Testis (tissue), 3 donors: ENCODE results near the gene LRRC2. TPM values are rescaled to one million over a fixed set of nuclear protein-coding genes. Genes with fewer than 3 reads are reported as not detected.
A peak's percentile ranks its signal among the peaks of the same experiment; 100 is the strongest.
"Not testable (repeated sequence)": the region's sequence is repeated elsewhere in the genome, so short reads cannot be mapped to it uniquely, and the experiment has no call there.

Experiments used
- DNase-seq: peaks from one replicate; pipeline ENCODE4 v3.0.0-alpha.2; 2019
- H3K27ac ChIP-seq, 2 donors: fragments of 200-600 bp; sonication (generic); one replicate each; pipeline ENCODE4 v1.5.1; 2019
- H3K27me3 ChIP-seq: fragments of 200-600 bp; sonication (generic); one replicate; pipeline ENCODE4 v1.5.1; 2019
- H3K36me3 ChIP-seq: fragments of 200-600 bp; sonication (generic); one replicate; pipeline ENCODE4 v1.5.1; 2017; ENCODE audit warnings: low read depth; ENCODE audit errors: missing control alignments
- H3K4me1 ChIP-seq: fragments of 200-600 bp; sonication (generic); one replicate; pipeline ENCODE4 v1.5.1; 2019
- H3K4me3 ChIP-seq, 2 donors: fragments of 200-600 bp; sonication (generic); one replicate each; pipeline ENCODE4 v1.5.1; 2017 to 2019
- H3K9me3 ChIP-seq: fragments of 200-600 bp; sonication (generic); one replicate; pipeline ENCODE4 v1.5.1; 2017
- CTCF ChIP-seq, 3 experiments: fragments of 450-650 bp in 2 of 3; fragments of 200-600 bp in 1 of 3; sonication (generic) in 1 of 3; IDR thresholded peaks; one replicate each; pipeline ENCODE4 v1.5.1; 2016 to 2019; ENCODE audit warnings: antibody characterized with exemption in 3 of 3, mild to moderate bottlenecking in 2 of 3, moderate library complexity in 1 of 3
- POLR2A ChIP-seq: fragments of 450-650 bp; IDR thresholded peaks from one replicate; pipeline ENCODE4 v1.6.1; 2017; ENCODE audit warnings: antibody characterized with exemption, mild to moderate bottlenecking, moderate library complexity
- WGBS, 2 donors: methylation state at CpG; one replicate each; pipeline ENCODE4 v1.1.5; 2018; 5-methylcytosine and 5-hydroxymethylcytosine counted together
- intact Hi-C: fragments of 100-400 bp; cut with DNase I; formaldehyde crosslinking; loops from one replicate; pipeline ENCODE4 v1.15.1; 2023; ENCODE audit warnings: low total_unique reads
- polyA plus RNA-seq: library from polyadenylated mRNA; stranded (reverse); fragments of 350-450 nt; fragmentation: Illumina TruSeq; extraction: RNeasy Lipid Tissue Mini Kit (QIAGEN cat#74804); gene quantifications from one replicate; pipeline ENCODE4 v1.2.3, GENCODE V29; 2014; ENCODE audit warnings: low read depth, low replicate concordance; ENCODE audit not compliant: insufficient read depth
- total RNA-seq, 2 donors: library from RNA; depleted of rRNA; stranded (reverse); fragments of >200 nt; gene quantifications; one replicate each; pipeline ENCODE4 v1.2.3, GENCODE V29; 2016

Gene LRRC2
- total and polyA plus RNA-seq, 3 donors from 2014 or later, result 0.71 to 2.2 (median 0.99) TPM

GRCh38 chr3:46539443-46540005 is 26.6 kb downstream of the LRRC2 start:
- no peaks in the 10 kb centered on the region for H3K27me3 ChIP-seq
- WGBS, 2 donors, result 93% methylated on average over 9 of the region's 9 CpGs
- TF ChIP-seq CTCF (IDR thresholded peaks at IDR 0.05), result no peak
- TF ChIP-seq POLR2A, result no peak
- DNase-seq, result no peak
- no peak overlapping the region for H3K27ac ChIP-seq
- no peaks in the 10 kb centered on the region for H3K9me3 ChIP-seq
- no peak overlapping the region for H3K4me3 ChIP-seq
- no peaks in the 10 kb centered on the region for H3K4me1 ChIP-seq
- intact Hi-C loops, result no loop called here
- H3K36me3 ChIP-seq, result no peaks in the 10 kb centered on the region

- intact Hi-C loops, result no loop called here
- DNase-seq, result peak; percentile 26
- H3K36me3 ChIP-seq, result no peaks in the 10 kb centered on the region
- no peak overlapping the region for H3K4me3 ChIP-seq
- H3K9me3 ChIP-seq, result no peaks in the 10 kb centered on the region
- H3K27me3 ChIP-seq, result no peaks in the 10 kb centered on the region
- no peak overlapping the region for H3K27ac ChIP-seq
- H3K4me1 ChIP-seq, result no peaks in the 10 kb centered on the region
- WGBS, 2 donors, result 52 to 54% methylated on average over 14 of the region's 14 CpGs
- no peak for TF ChIP-seq CTCF (IDR thresholded peaks at IDR 0.05)
- no peak for TF ChIP-seq POLR2A
Measured at GRCh38 chr3:46538803-46539442, 27.2 kb downstream of the LRRC2 start.

- H3K9me3 ChIP-seq, DNase-seq, H3K4me1 ChIP-seq, intact Hi-C loops, H3K36me3 ChIP-seq, H3K27me3 ChIP-seq, H3K4me3 ChIP-seq, H3K27ac ChIP-seq: not testable (repeated sequence)
- WGBS, 2 donors, result 63 to 65% methylated on average over 5 of the region's 5 CpGs
Measured at GRCh38 chr3:46538425-46538802, 27.7 kb downstream of the LRRC2 start.

GRCh38 chr3:46537779-46538178 is 28.3 kb downstream of the LRRC2 start:
- H3K27ac ChIP-seq, result no peak overlapping the region
- WGBS, 2 donors, result 89 to 90% methylated on average over 5 of the region's 5 CpGs
- no peak for DNase-seq

GRCh38 chr3:46537316-46537715 is 28.8 kb downstream of the LRRC2 start:
- no peak overlapping the region for H3K4me3 ChIP-seq
- no peaks in the 10 kb centered on the region for H3K27me3 ChIP-seq
- 95 to 100% methylated on average over 1 of the region's 1 CpG for WGBS, 2 donors
- no peak overlapping the region for H3K27ac ChIP-seq
- H3K36me3 ChIP-seq, result no peaks in the 10 kb centered on the region
- DNase-seq, result no peak
- H3K9me3 ChIP-seq, result no peaks in the 10 kb centered on the region
- intact Hi-C loops, result no loop called here
- H3K4me1 ChIP-seq, result no peaks in the 10 kb centered on the region
- TF ChIP-seq CTCF (IDR thresholded peaks at IDR 0.05) (no peak), POLR2A (no peak)

More at GRCh38 chr3:46537779-46538178, 28.3 kb downstream of the LRRC2 start:
- Histone ChIP-seq H3K4me1 (no peaks in the 10 kb centered on the region), H3K27me3 (no peaks in the 10 kb centered on the region), H3K9me3 (no peaks in the 10 kb centered on the region), H3K4me3 (no peak overlapping the region), H3K36me3 (no peaks in the 10 kb centered on the region)
- intact Hi-C loops, result no loop called here
- no peak for TF ChIP-seq CTCF (IDR thresholded peaks at IDR 0.05)
- no peak for TF ChIP-seq POLR2A
